GM10266 (cell line): Measurements from ENCODE around the gene FTL.

Experiments
- DNase-seq: peaks from one replicate; pipeline ENCODE4 v3.0.0; 2012; ENCODE audit errors: extremely low spot score
- TF ChIP-seq, protein P1 (sequence below): IDR thresholded peaks from 2 replicates; pipeline ENCODE4 v1.5.1; 2012; ENCODE audit warnings: mild to moderate bottlenecking, low read depth; ENCODE audit not compliant: control insufficient read depth, insufficient read depth; ENCODE audit errors: missing control alignments

Gene FTL

DNA sequence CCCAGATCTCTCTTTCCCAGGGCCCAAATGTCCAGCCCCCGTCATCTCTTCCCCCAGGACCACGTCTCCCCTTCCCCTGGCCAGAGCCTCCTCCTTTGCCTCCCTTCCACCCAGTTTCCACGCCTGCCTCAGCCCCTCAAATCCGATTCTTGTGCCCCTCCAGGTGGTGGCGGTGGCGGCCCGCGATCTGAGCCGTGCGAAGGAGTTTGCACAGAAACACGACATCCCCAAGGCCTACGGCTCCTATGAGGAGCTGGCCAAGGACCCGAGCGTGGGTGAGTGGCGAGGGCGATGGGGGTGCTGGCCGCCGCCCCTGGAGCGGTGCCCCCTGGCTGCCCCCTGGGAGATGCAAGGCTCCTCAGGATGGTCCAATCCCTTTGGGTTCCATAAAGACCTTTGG, 30.3 kb upstream of the FTL start:
- TF ChIP-seq, protein P1, sequence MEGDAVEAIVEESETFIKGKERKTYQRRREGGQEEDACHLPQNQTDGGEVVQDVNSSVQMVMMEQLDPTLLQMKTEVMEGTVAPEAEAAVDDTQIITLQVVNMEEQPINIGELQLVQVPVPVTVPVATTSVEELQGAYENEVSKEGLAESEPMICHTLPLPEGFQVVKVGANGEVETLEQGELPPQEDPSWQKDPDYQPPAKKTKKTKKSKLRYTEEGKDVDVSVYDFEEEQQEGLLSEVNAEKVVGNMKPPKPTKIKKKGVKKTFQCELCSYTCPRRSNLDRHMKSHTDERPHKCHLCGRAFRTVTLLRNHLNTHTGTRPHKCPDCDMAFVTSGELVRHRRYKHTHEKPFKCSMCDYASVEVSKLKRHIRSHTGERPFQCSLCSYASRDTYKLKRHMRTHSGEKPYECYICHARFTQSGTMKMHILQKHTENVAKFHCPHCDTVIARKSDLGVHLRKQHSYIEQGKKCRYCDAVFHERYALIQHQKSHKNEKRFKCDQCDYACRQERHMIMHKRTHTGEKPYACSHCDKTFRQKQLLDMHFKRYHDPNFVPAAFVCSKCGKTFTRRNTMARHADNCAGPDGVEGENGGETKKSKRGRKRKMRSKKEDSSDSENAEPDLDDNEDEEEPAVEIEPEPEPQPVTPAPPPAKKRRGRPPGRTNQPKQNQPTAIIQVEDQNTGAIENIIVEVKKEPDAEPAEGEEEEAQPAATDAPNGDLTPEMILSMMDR = peak; percentile 32
- DNase-seq = no peak

DNA sequence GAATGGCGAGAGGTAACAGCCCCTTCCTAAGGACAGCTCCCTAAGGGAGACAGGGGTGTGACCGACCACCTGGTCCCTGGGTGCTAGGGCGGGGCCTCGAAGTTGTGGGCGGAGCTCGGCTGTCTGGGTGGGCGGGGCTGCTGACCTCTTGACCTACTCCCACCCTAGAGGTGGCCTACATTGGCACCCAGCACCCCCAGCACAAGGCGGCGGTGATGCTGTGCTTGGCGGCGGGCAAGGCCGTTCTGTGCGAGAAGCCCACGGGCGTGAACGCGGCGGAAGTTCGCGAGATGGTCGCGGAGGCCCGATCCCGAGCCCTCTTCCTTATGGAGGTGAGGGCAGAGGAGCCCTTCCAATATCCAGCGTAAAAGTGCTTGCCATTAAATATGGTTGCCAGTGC, 29.2 kb upstream of the FTL start:
- no peak for DNase-seq
- TF ChIP-seq, protein P1 = no peak

DNA sequence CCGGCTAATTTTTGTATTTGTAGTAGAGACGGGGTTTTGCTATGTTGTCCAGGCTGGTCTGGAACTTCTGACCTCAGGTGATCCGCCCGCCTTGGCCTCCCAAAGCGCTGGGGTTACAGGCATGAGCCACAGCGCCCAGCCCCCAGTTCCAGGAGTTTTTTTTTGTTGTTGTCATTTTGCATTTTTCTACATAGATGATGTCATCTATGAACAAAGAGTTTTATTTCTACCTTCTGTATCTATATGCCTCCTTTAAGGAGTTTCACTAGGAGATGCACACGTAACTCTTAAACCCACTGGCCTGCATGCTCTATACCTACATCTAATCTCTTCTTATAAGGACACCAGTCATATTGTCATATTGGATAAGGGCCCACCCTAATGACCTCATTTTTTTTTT, 26.9 kb upstream of the FTL start:
- TF ChIP-seq, protein P1 = no peak
- DNase-seq = no peak

DNA sequence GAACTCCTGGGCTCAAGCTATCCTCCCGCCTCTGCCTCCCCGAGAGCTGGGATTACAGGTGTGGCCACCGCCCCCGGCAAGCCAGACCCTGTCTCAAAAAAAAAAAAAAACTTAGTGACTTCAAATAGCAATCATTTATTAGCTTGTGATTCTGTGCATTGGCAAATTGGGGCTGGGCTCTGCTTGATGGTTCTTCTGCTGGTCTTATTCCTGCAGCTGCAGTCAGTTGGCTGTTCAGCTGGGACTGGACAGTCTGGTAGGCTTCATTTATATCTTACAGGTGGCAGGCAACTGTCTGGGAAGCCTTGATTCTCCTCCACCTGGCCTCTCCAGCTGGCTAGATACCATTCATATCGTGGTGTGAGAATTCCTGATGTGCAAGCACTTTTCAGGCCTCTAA, 24.2 kb upstream of the FTL start:
- TF ChIP-seq, protein P1 = no peak
- DNase-seq = no peak

DNA sequence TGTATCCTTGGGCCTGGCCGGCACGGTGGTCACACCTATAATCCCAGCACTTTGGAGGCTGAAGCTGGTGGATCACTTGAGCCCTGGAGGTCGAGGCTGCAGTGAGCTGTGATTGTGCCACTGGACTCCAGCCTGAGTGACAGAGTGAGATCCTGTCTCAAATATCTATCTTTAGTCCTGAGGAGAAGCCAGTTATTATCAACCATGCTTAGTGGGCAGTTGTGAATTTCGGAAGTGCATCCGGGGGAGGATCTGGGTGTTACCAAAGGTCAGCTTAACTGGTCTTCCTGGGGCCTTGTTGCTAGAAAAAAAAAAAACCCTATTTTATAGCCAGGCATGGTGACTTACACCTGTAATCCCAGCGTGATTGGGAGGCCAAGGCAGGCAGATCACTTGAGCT, 22.0 kb upstream of the FTL start:
- DNase-seq = no peak
- TF ChIP-seq, protein P1 = no peak

DNA sequence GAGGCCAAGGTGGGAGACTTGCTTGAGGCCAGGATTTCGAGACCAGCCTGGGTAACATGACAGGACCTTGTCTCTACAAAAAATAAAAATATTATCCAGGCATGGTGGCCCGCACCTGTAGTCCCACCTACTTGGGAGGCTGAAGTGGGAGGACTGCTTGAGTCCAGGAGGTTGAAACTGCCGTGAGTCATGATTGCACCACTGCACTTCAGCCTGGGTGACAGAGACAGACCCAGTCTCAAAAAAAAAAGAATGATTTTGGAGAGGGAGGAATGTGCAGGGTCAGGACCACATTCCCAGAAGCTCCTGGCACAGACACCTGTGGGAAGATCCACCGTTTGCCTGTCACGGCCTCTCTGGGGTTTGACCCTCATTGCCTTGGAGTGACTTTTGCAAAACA, 19.7 kb upstream of the FTL start:
- DNase-seq = no peak
- TF ChIP-seq, protein P1 = no peak

DNA sequence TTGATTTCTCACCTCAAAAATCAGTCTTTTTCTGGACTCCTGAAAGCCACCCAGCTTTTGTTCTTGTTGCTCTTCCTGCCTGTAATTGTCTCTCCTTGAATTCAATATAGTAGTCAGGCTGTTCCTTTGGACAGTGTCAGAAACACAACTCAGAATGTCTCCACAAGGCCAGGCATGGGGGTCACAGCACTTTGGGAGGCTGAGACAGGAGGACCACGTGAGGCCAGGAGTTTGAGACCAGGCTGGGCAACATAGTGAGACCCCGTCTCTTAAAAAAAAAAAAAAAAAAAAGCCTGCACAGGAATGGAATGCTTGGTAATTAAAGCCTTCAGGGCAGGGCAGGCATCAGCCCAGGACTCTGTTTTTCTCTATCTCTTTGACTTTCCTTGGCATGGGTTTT, 19.3 kb upstream of the FTL start:
- TF ChIP-seq, protein P1 = no peak
- DNase-seq = no peak
